Fibroblast of mammary gland (primary cell): ENCODE data around the gene EFCAB6.

Experiments used
- DNase-seq: peaks from one replicate; pipeline ENCODE4 v3.0.0-alpha.2; 2010; ENCODE audit warnings: low read depth
- H3K4me3 ChIP-seq: 2 replicates; pipeline ENCODE4 v1.5.1; 2011; ENCODE audit warnings: low read depth, mild to moderate bottlenecking, low read length, moderate library complexity; ENCODE audit not compliant: control insufficient read depth
- TF ChIP-seq, protein P1 (sequence below): conservative IDR thresholded peaks from 2 replicates; pipeline ENCODE4 v1.5.1; 2011; ENCODE audit warnings: low read depth, low read length, inconsistent platforms; ENCODE audit not compliant: control insufficient read depth, insufficient read depth

The EFCAB6 gene, protein sequence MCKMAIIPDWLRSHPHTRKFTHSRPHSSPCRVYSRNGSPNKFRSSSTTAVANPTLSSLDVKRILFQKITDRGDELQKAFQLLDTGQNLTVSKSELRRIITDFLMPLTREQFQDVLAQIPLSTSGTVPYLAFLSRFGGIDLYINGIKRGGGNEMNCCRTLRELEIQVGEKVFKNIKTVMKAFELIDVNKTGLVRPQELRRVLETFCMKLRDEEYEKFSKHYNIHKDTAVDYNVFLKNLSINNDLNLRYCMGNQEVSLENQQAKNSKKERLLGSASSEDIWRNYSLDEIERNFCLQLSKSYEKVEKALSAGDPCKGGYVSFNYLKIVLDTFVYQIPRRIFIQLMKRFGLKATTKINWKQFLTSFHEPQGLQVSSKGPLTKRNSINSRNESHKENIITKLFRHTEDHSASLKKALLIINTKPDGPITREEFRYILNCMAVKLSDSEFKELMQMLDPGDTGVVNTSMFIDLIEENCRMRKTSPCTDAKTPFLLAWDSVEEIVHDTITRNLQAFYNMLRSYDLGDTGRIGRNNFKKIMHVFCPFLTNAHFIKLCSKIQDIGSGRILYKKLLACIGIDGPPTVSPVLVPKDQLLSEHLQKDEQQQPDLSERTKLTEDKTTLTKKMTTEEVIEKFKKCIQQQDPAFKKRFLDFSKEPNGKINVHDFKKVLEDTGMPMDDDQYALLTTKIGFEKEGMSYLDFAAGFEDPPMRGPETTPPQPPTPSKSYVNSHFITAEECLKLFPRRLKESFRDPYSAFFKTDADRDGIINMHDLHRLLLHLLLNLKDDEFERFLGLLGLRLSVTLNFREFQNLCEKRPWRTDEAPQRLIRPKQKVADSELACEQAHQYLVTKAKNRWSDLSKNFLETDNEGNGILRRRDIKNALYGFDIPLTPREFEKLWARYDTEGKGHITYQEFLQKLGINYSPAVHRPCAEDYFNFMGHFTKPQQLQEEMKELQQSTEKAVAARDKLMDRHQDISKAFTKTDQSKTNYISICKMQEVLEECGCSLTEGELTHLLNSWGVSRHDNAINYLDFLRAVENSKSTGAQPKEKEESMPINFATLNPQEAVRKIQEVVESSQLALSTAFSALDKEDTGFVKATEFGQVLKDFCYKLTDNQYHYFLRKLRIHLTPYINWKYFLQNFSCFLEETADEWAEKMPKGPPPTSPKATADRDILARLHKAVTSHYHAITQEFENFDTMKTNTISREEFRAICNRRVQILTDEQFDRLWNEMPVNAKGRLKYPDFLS (N-terminal part only)

DNA sequence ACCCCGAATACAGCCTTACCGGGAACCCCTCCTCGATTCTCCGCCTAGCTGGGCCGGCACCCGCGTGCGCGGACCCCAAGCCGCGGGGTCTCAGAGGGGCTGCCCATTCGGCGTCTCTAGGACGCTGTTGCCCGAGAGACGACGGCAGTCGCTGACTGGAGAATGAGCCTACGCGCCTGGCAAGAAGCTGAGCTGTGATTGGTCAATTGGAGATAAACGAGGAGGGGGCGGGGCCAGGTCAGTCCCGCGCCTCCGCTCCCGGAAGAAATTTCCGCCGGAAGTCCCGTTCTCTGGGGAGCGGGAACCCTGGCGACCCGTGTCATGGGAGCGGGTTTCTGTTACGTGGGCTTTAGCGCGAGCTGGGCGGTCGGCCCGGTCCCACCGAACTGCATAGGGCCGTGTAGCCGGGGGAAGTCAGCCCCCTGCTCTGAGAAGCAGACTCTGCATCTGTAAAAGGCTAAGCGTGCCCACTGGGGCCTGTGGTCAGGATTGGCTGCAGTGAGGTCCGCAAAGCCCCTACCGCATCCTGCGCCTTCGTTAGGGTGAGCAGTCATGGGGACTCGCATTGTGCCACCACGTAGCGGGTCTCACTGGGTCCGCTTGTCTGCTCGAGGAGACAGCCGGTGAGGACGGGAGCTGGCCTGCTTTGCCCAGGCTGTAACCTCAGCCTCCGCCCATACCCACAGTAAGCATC lies at the start of gene EFCAB6:
EFCAB6 (minus strand) TSS at position 157 of the 694 bp plus-strand sequence. CDS start 29,987 bp downstream, outside the sequence.
- H3K4me3 ChIP-seq = peak within 1 kb of the TSS; percentile 71
- peak; percentile 88 for DNase-seq
- TF ChIP-seq, protein P1, sequence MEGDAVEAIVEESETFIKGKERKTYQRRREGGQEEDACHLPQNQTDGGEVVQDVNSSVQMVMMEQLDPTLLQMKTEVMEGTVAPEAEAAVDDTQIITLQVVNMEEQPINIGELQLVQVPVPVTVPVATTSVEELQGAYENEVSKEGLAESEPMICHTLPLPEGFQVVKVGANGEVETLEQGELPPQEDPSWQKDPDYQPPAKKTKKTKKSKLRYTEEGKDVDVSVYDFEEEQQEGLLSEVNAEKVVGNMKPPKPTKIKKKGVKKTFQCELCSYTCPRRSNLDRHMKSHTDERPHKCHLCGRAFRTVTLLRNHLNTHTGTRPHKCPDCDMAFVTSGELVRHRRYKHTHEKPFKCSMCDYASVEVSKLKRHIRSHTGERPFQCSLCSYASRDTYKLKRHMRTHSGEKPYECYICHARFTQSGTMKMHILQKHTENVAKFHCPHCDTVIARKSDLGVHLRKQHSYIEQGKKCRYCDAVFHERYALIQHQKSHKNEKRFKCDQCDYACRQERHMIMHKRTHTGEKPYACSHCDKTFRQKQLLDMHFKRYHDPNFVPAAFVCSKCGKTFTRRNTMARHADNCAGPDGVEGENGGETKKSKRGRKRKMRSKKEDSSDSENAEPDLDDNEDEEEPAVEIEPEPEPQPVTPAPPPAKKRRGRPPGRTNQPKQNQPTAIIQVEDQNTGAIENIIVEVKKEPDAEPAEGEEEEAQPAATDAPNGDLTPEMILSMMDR = no peak

DNA sequence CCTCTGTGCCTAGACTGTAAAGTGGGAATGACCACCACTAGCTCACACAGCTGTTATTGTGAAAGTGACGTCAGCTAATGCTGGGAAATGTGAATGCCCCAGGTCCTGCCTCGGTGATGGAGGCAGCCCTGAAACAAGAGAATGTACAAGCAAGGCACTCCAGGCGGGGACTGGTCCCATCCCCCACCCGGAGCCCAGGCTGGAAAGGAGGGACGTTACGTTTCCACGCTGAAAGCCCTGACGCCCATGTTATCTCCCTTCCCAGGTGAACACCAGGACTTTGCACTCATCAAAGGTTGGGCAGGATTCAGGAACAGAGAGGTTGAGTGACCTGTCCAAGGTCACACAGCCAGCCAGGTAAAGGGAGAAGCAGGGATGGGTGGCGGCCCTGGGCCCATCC lies 49.4 kb upstream of the EFCAB6 start:
- peak; percentile 19 for DNase-seq
- TF ChIP-seq, protein P1 = no peak
- no peak overlapping the region for H3K4me3 ChIP-seq

DNA sequence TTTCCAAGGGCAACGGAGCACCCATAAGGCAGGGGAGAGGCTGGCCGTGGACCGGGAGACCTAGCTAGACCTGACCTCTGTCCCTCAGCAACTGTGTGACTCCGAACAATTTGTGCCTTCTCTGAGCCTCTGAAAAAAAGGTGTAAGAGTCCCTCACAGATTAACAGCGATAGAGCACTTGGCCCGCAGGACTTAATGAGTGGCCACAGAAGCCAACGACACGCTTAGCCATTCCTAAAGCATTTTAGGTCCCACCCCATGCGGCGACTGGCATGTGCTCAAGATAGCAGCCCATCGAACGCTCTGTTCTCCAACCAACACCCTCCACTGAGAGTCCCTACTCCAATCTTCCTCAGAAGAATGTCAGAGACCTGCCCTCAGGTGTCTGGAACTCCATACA lies 48.7 kb upstream of the EFCAB6 start:
- TF ChIP-seq, protein P1 = no peak
- H3K4me3 ChIP-seq = no peak overlapping the region

DNA sequence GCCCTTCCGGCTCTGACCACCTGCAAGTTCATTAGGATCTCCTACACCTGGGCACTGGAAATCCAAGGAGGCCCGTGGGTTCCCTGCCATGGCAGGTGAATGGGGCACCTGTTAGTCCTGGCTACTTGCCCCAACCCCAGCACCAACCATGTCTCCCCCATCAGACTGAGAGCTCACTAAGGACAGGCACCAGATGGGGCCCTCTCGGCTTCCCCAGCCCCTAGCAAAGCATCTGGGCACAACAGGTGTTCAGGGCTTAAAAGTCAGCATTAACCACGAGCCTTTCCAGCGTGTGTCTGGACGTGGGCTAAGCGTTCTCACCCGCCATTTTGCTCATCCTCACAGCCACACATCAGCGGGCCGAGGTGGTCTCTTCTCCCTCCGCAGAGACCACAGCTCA lies 48.0 kb upstream of the EFCAB6 start:
- H3K4me3 ChIP-seq = no peak overlapping the region
- no peak for DNase-seq
- TF ChIP-seq, protein P1 = no peak

More for the DNA sequence above, 48.7 kb upstream of the EFCAB6 start:
- DNase-seq = no peak

DNA sequence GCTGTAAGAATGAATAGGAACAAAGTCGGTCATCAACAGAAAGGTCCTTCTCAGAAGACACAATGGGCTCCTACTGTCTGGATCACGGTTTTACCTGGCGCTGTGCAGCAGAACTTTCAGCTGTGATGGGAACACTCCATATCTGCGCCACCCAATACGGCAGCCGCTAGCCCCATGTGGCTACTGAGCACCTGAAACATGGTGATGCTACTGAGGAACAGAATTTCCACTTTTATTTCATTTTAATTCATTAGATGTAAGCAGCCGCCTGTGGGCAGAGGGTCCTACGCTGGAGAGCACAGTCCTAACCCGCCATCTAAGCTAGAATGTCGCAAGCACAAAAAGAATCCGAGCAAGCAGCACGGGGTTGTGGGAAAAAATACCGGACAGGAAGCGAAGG lies 47.5 kb upstream of the EFCAB6 start:
- no peak overlapping the region for H3K4me3 ChIP-seq
- TF ChIP-seq, protein P1 = no peak
- no peak for DNase-seq

DNA sequence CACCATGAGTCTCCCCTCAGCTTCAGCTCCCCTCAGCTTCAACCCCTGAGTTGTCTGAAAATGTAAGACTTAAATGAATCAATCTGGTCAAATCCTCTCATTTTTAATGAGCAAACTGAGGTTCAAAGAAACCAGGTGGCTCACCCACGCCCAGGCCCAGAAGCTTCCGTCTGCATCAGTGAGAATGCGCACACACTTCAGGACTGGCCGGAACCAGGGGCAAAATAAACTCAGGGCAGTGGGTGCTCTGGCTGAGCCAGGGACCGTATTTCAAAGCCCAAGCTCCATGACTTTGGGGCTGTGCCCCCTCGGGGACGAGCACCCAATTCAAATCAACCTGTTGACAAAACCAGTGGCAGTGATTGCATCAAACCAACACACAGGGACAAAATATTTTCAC lies 47.1 kb upstream of the EFCAB6 start:
- DNase-seq = no peak
- TF ChIP-seq, protein P1 = no peak
- no peak overlapping the region for H3K4me3 ChIP-seq
